CD4-positive, alpha-beta T cell treated with Interleukin-21 for 1 hour (primary cell): ENCODE data around the gene CX3CR1.

ENCODE experiments used
- DNase-seq: peaks from one replicate; pipeline ENCODE4 v3.0.0-alpha.2; 2020

Gene CX3CR1

GRCh38 chr3:39290255-39290654 is 10.4 kb upstream of the CX3CR1 start:
- no peak for DNase-seq

GRCh38 chr3:39289107-39289506 is 9.3 kb upstream of the CX3CR1 start:
- DNase-seq: no peak

- DNase-seq: peak; percentile 89
These were observed 8.5 kb upstream of the CX3CR1 start for GRCh38 chr3:39288300-39288808.

GRCh38 chr3:39287216-39288164 is 7.7 kb upstream of the CX3CR1 start:
- no peak for DNase-seq

GRCh38 chr3:39286771-39287170 is 6.9 kb upstream of the CX3CR1 start:
- no peak for DNase-seq

- DNase-seq: no peak
These were observed 5.5 kb upstream of the CX3CR1 start for GRCh38 chr3:39285332-39285731.

- DNase-seq: no peak
These were observed 4.6 kb upstream of the CX3CR1 start for GRCh38 chr3:39284457-39284881.

GRCh38 chr3:39282057-39282456 is 2.2 kb upstream of the CX3CR1 start:
- no peak for DNase-seq

- DNase-seq: no peak
These were observed 1.7 kb upstream of the CX3CR1 start for GRCh38 chr3:39281533-39281932.

GRCh38 chr3:39280571-39280970 is 735 bp upstream of the CX3CR1 start:
- DNase-seq: no peak

- no peak for DNase-seq
These were observed 1.3 kb downstream of the CX3CR1 start for GRCh38 chr3:39278616-39278935.

- no peak for DNase-seq
These were observed 1.8 kb downstream of the CX3CR1 start for GRCh38 chr3:39277893-39278615.

GRCh38 chr3:39276746-39277145 is 3.1 kb downstream of the CX3CR1 start:
- DNase-seq: no peak

GRCh38 chr3:39275963-39276593 is 3.8 kb downstream of the CX3CR1 start:
- DNase-seq: no peak

GRCh38 chr3:39275052-39275451 is 4.8 kb downstream of the CX3CR1 start:
- DNase-seq: no peak

- no peak for DNase-seq
These were observed 6.7 kb downstream of the CX3CR1 start for GRCh38 chr3:39273119-39273518.

GRCh38 chr3:39272191-39272590 is 7.6 kb downstream of the CX3CR1 start:
- DNase-seq: no peak

GRCh38 chr3:39271363-39271914 is 8.4 kb downstream of the CX3CR1 start:
- no peak for DNase-seq

GRCh38 chr3:39269528-39269927 is 10.3 kb downstream of the CX3CR1 start:
- no peak for DNase-seq

GRCh38 chr3:39268549-39268900 is 11.3 kb downstream of the CX3CR1 start:
- DNase-seq: no peak

- peak; percentile 84 for DNase-seq
These were observed 11.9 kb downstream of the CX3CR1 start for GRCh38 chr3:39267631-39268548.

GRCh38 chr3:39264053-39264452 is 15.8 kb downstream of the CX3CR1 start:
- no peak for DNase-seq
